HepG2 (cell line): ENCODE data around the gene PCBP4. TPM values are rescaled to one million over a fixed set of nuclear protein-coding genes. Genes with fewer than 3 reads are reported as not detected.

ENCODE experiments used
- ATAC-seq: fragments of 200-7000 bp; cut with Tn5 transposase; 3 replicates; pipeline ENCODE4 v1.9.1; 2020; ENCODE audit warnings: mild to moderate bottlenecking, moderate library complexity
- BruUV-seq: library from RNA; stranded (reverse); fragments of 400-500 nt; replicated peaks from 2 replicates; lab custom pipeline; 2021; lab: Mats Ljungman, UMichigan
- CTCF ChIA-PET: fragments of 300-600 bp; formaldehyde crosslinking; extraction: SDS; loops from one replicate; lab custom pipeline; 2021; ENCODE audit warnings: low total read pairs, inconsistent platforms, low intra/inter-chr PET ratio; lab: Yijun Ruan, JAX
- POLR2A ChIA-PET: fragments of 350-600 bp; sonication (Branson Sonifier 250); formaldehyde crosslinking; loops from one replicate; lab custom pipeline; 2020; ENCODE audit warnings: antibody characterized with exemption, inconsistent platforms; lab: Yijun Ruan, JAX
- DNase-seq: peaks from one replicate; pipeline ENCODE4 v3.0.0-alpha.2; 2015; ENCODE audit warnings: low spot score
- FAIRE-seq: peaks from 3 replicates; lab custom pipeline; 2011; peaks lifted over from hg19 to GRCh38; lab: Jason Lieb, UNC
- H2AFZ ChIP-seq: one replicate; pipeline ENCODE4 v1.6.1; 2011; ENCODE audit warnings: low read length, inconsistent platforms
- H3K27ac ChIP-seq: fragments of 300-600 bp; 3 replicates; pipeline ENCODE4 v1.8.0; 2011; ENCODE audit warnings: mixed run types, mild to moderate bottlenecking, mixed read lengths, low read length, inconsistent platforms; ENCODE audit not compliant: insufficient read depth; ENCODE audit errors: extremely low read length
- H3K27me3 ChIP-seq, 2 experiments: fragments of 200-600 bp in 1 of 2; 2 replicates in 1 of 2; 3 replicates in 1 of 2; pipeline versions ENCODE4 v1.6.0 to v1.8.0; 2011; ENCODE audit warnings: low read length in 2 of 2, mild to moderate bottlenecking in 2 of 2, moderate library complexity in 2 of 2, inconsistent platforms in 1 of 2; ENCODE audit not compliant: insufficient read depth in 2 of 2, control insufficient read depth in 1 of 2
- H3K36me3 ChIP-seq, 2 experiments: fragments of 200-600 bp in 1 of 2; replicated peaks in 1 of 2; 2 replicates in 1 of 2; 3 replicates in 1 of 2; pipeline versions ENCODE4 v1.5.1 to v1.8.0; 2011; ENCODE audit warnings: low read length in 2 of 2, inconsistent platforms in 1 of 2; ENCODE audit not compliant: insufficient read depth in 2 of 2, control insufficient read depth in 1 of 2
- H3K4me1 ChIP-seq: 2 replicates; pipeline ENCODE4 v1.5.1; 2012; ENCODE audit warnings: low read length, inconsistent platforms; ENCODE audit not compliant: insufficient read depth
- H3K4me2 ChIP-seq: 2 replicates; pipeline ENCODE4 v1.6.0; 2011; ENCODE audit warnings: low read depth, low read length, inconsistent platforms
- H3K4me3 ChIP-seq, 3 experiments: fragments of 200-600 bp in 1 of 3; sonication (generic), shearing (Covaris generic) in 1 of 3; replicated peaks in 1 of 3; 2 replicates each; pipeline ENCODE4 v1.5.1; 2011 to 2016; ENCODE audit warnings: low read length in 3 of 3, inconsistent platforms in 2 of 3, low read depth in 2 of 3, mild to moderate bottlenecking in 2 of 3, control low read depth in 1 of 3, mixed read lengths in 1 of 3; ENCODE audit not compliant: insufficient read depth in 1 of 3
- H3K79me2 ChIP-seq: one replicate; pipeline ENCODE4 v1.6.1; 2011; ENCODE audit warnings: low read length, inconsistent platforms; ENCODE audit not compliant: insufficient read depth
- H3K9ac ChIP-seq: 2 replicates; pipeline ENCODE4 v1.6.0; 2011; ENCODE audit warnings: mild to moderate bottlenecking, low read depth, low read length, inconsistent platforms; ENCODE audit not compliant: insufficient read depth
- H3K9me3 ChIP-seq: 2 replicates; pipeline ENCODE4 v1.5.1; 2012; ENCODE audit warnings: mild to moderate bottlenecking, low read length
- H4K20me1 ChIP-seq: 2 replicates; pipeline ENCODE4 v1.6.0; 2011; ENCODE audit warnings: inconsistent platforms, mild to moderate bottlenecking, low read length, moderate library complexity; ENCODE audit not compliant: insufficient read depth
- ARHGAP35 ChIP-seq: sonication (generic); formaldehyde crosslinking; IDR thresholded peaks from 2 replicates; pipeline ENCODE4 v1.9.0; 2022; ENCODE audit warnings: mild to moderate bottlenecking, inconsistent platforms, moderate library complexity, missing genetic modification reagents, borderline replicate concordance
- ATF4 ChIP-seq, 2 experiments: fragments of 450-650 bp in 1 of 2; sonication (generic) in 1 of 2; formaldehyde crosslinking; IDR thresholded peaks; 2 replicates each; pipeline versions ENCODE4 v1.5.0 to v1.8.0; 2020 to 2022; ENCODE audit warnings: mild to moderate bottlenecking in 1 of 2, missing genetic modification reagents in 1 of 2
- EZH2 ChIP-seq: conservative IDR thresholded peaks from 2 replicates; pipeline ENCODE4 v1.6.1; 2012; ENCODE audit warnings: mild to moderate bottlenecking, low read depth, low read length, moderate library complexity
- HMG20A ChIP-seq: IDR thresholded peaks from 2 replicates; pipeline ENCODE4 v1.6.1; 2016; ENCODE audit warnings: borderline replicate concordance
- KAT7 ChIP-seq: IDR thresholded peaks from 2 replicates; pipeline ENCODE4 v1.6.1; 2018; ENCODE audit warnings: borderline replicate concordance, missing compliant biosample characterization
- MIER3 ChIP-seq: IDR thresholded peaks from 2 replicates; pipeline ENCODE4 v1.6.1; 2016; ENCODE audit warnings: missing compliant biosample characterization, borderline replicate concordance
- RAD51 ChIP-seq: fragments of 450-650 bp; IDR thresholded peaks from 2 replicates; pipeline ENCODE4 v1.6.1; 2016; ENCODE audit warnings: borderline replicate concordance
- REST ChIP-seq, 2 experiments: IDR thresholded peaks; 2 replicates each; pipeline ENCODE4 v1.6.1; 2011 to 2012; ENCODE audit warnings: low read length in 2 of 2, borderline replicate concordance in 1 of 2, low read depth in 1 of 2, mild to moderate bottlenecking in 1 of 2, moderate library complexity in 1 of 2
- TMF1 ChIP-seq: sonication (generic); formaldehyde crosslinking; IDR thresholded peaks from 2 replicates; pipeline ENCODE4 v1.8.1; 2022; ENCODE audit warnings: low read depth, missing genetic modification reagents
- ZMYM3 ChIP-seq: sonication (generic); formaldehyde crosslinking; IDR thresholded peaks from 2 replicates; pipeline ENCODE4 v1.5.1; 2020; ENCODE audit warnings: mild to moderate bottlenecking, missing genetic modification reagents
- ZNF24 ChIP-seq: fragments of 450-650 bp; IDR thresholded peaks from 2 replicates; pipeline ENCODE4 v1.6.1; 2017; ENCODE audit warnings: antibody characterized with exemption, mild to moderate bottlenecking
- ZNF264 ChIP-seq: sonication (generic); formaldehyde crosslinking; IDR thresholded peaks from 2 replicates; pipeline ENCODE4 v1.4.0; 2020; ENCODE audit warnings: missing genetic modification reagents
- ZNF33B ChIP-seq: sonication (generic); formaldehyde crosslinking; IDR thresholded peaks from 2 replicates; pipeline ENCODE4 v1.5.1; 2020; ENCODE audit warnings: mild to moderate bottlenecking, missing genetic modification reagents
- ZNF687 ChIP-seq: sonication (generic); formaldehyde crosslinking; IDR thresholded peaks from 2 replicates; pipeline ENCODE4 v1.5.1; 2020; ENCODE audit warnings: mild to moderate bottlenecking, missing genetic modification reagents, moderate library complexity
- WGBS: methylation state at CpG from one replicate; pipeline ENCODE4 v1.1.6; 2017; ENCODE audit warnings: low lambda C conversion rate; 5-methylcytosine and 5-hydroxymethylcytosine counted together
- in situ Hi-C: cut with HindIII; loops from 2 replicates; pipeline ENCODE4 v1.10.0; 2017; ENCODE audit warnings: low pct_unique_long_range_greater_than_20kb; ENCODE audit not compliant: extremely low pct_ligation_motif_present
- intact Hi-C: fragments of 100-400 bp; cut with micrococcal nuclease; formaldehyde crosslinking; loops from one replicate; pipeline ENCODE4 v1.10.0; 2022; ENCODE audit not compliant: unreplicated experiment
- polyA plus RNA-seq, 8 experiments: library from polyadenylated mRNA; depleted of rRNA in 3 of 8; stranded (reverse) in 7 of 8; unstranded in 1 of 8; fragments of >200 nt; fragmentation: Illumina TruSeq in 4 of 8; extraction: Trizol in 4 of 8; gene quantifications; 2 replicates each; pipeline versions ENCODE4 v1.2.1 to v1.2.3, GENCODE V29; 2011 to 2016; ENCODE audit warnings: low read depth in 4 of 8, missing spikeins in 1 of 8, mixed read lengths in 1 of 8; ENCODE audit not compliant: insufficient read depth in 1 of 8
- total RNA-seq, 5 experiments: library from RNA; depleted of rRNA; stranded (reverse); fragments of >200 nt; fragmentation: Illumina TruSeq; extraction: Trizol; gene quantifications; 2 replicates each; pipeline ENCODE4 v1.2.3, GENCODE V29; 2016; ENCODE audit warnings: low read depth in 1 of 5

PCBP4 gene
- total and polyA plus RNA-seq, 2 of the 13 experiments (the other 11 are each of a cell fraction or from before 2014, with no cell fraction given), result 36.8 to 51.3 TPM

- TF ChIP-seq REST (IDR thresholded peaks at IDR 0.05; ENCODE audit: borderline replicate concordance in 1 of 2, low read depth in 1 of 2, low read length in 2 of 2) (no peak), MIER3 (CRISPR knock-in tag) (0 out of 2 replicates have a peak, but pooled peaks have one; percentile 34), HMG20A (CRISPR knock-in tag) (no peak)
Measured at GRCh38 chr3:52004163-52004787, 37.0 kb upstream of the PCBP4 start (continued).

- no TSS peak for BruUV-seq
- ChIA-PET POLR2A (interaction anchor here (1.7 kb wide), 1 partner anchor 152 kb away, joined by 4 read pairs; the partner anchor contains the start of gene POC1A), CTCF (interaction anchor here (1.1 to 9.0 kb wide), 4 partner anchors 50 to 141 kb away, joined by 3 to 110 read pairs (median 38); partner anchors contain the start of gene DUSP7)
- FAIRE-seq (no peak), DNase-seq (no peak), ATAC-seq (no peak)
- peaks cover 0 to 45% of the 10 kb centered on the region in 2 experiments; a peak in 3 of 5 replicates for H3K27me3 ChIP-seq
- no peak overlapping the region for H3K27ac ChIP-seq
- H3K79me2 ChIP-seq, result no peaks in the 10 kb centered on the region
- H3K9ac ChIP-seq, result no peak overlapping the region
- no peaks in the 10 kb centered on the region for H3K36me3 ChIP-seq
- in situ Hi-C loops, result loop anchor here (5.0 kb wide), 2 partner anchors 40 to 140 kb away; no protein-coding TSS in a partner anchor
- no peak overlapping the region for H3K4me3 ChIP-seq
- intact Hi-C loops, result no loop called here
- H3K9me3 ChIP-seq, result no peaks in the 10 kb centered on the region
- H3K4me1 ChIP-seq, result peaks cover 47% of the 10 kb centered on the region
- WGBS, result 10% methylated on average over 6 of the region's 6 CpGs
- H3K4me2 ChIP-seq, result no peak overlapping the region
- H2AFZ ChIP-seq, result no peak overlapping the region
- no peaks in the 10 kb centered on the region for H4K20me1 ChIP-seq
- TF ChIP-seq TMF1 (CRISPR knock-in tag) (no peak), EZH2 (no peak), KAT7 (CRISPR knock-in tag) (no peak), ZMYM3 (CRISPR knock-in tag) (no peak), ATF4 (CRISPR knock-in tag; IDR thresholded peaks at IDR 0.05) (no peak), ARHGAP35 (CRISPR knock-in tag) (no peak), ZNF264 (CRISPR knock-in tag) (no peak), RAD51 (no peak), ZNF687 (CRISPR knock-in tag) (no peak), ZNF33B (CRISPR knock-in tag) (no peak), ZNF24 (no peak)
Measured at GRCh38 chr3:52002748-52003147, 35.5 kb upstream of the PCBP4 start.
